ENCODE data around the gene SYNDIG1.

GRCh38 chr20:24667689-24668383, 198.4 kb downstream of the SYNDIG1 start:
- no peak for TF ChIP-seq NR3C1 (IDR thresholded peaks at IDR 0.05)
- no peak for TF ChIP-seq ESRRA (IDR thresholded peaks at IDR 0.05; ENCODE audit: borderline replicate concordance, low read length)
- TF ChIP-seq SREBF2 (IDR thresholded peaks at IDR 0.05): no peak
- TF ChIP-seq CHD4 (IDR thresholded peaks at IDR 0.05; ENCODE audit: borderline replicate concordance): no peak
- TF ChIP-seq CTCF (IDR thresholded peaks at IDR 0.05): no peak
- TF ChIP-seq EP300 (IDR thresholded peaks at IDR 0.05): no peak
- TF ChIP-seq RAD21 (conservative IDR thresholded peaks at IDR 0.05 in 1 of 2, IDR thresholded peaks at IDR 0.05 in 1 of 2): no peak
- no peak for TF ChIP-seq POLR2A (IDR thresholded peaks at IDR 0.05; ENCODE audit: low read length)
- TF ChIP-seq CHD2 (IDR thresholded peaks at IDR 0.05; ENCODE audit: low read length, partially characterized antibody): no peak
- no peak for TF ChIP-seq ZSCAN20 (CRISPR knock-in tag; IDR thresholded peaks at IDR 0.05)
- no peak for TF ChIP-seq PHF8 (IDR thresholded peaks at IDR 0.05; ENCODE audit: borderline replicate concordance, low read depth)
